ENCODE measurements around the gene CISTR.
A peak's percentile ranks its signal among the peaks of the same experiment; 100 is the strongest.

CISTR gene

GRCh38 chr12:53743266-53744129 is 8.3 kb downstream of the CISTR start:
- peak; percentile 16 to 23 for DNase-seq (ENCODE audit: low read depth in 2 of 2)

GRCh38 chr12:53740130-53740491 is 11.7 kb downstream of the CISTR start:
- DNase-seq (ENCODE audit: low read depth in 2 of 2): no peak

- DNase-seq (ENCODE audit: low read depth in 2 of 2): no peak
These were observed 12.3 kb downstream of the CISTR start for GRCh38 chr12:53739214-53740129.

GRCh38 chr12:53738406-53739213 is 13.2 kb downstream of the CISTR start:
- no peak for DNase-seq (ENCODE audit: low read depth in 2 of 2)

- DNase-seq (ENCODE audit: low read depth in 2 of 2): no peak
These were observed 13.8 kb downstream of the CISTR start for GRCh38 chr12:53737951-53738405.

GRCh38 chr12:53737093-53737808 is 14.5 kb downstream of the CISTR start:
- no peak for DNase-seq (ENCODE audit: low read depth in 2 of 2)

GRCh38 chr12:53736592-53736991 is 15.2 kb downstream of the CISTR start:
- no peak for DNase-seq (ENCODE audit: low read depth in 2 of 2)

- DNase-seq (ENCODE audit: low read depth in 2 of 2): no peak
These were observed 16.2 kb downstream of the CISTR start for GRCh38 chr12:53735556-53735955.

GRCh38 chr12:53734425-53734824 is 17.4 kb downstream of the CISTR start:
- DNase-seq (ENCODE audit: low read depth in 2 of 2): no peak

GRCh38 chr12:53733807-53734200 is 18.0 kb downstream of the CISTR start:
- DNase-seq (ENCODE audit: low read depth in 2 of 2): no peak

GRCh38 chr12:53733051-53733806 is 18.6 kb downstream of the CISTR start:
- DNase-seq (ENCODE audit: low read depth in 2 of 2): no peak

GRCh38 chr12:53729644-53730043 is 22.1 kb downstream of the CISTR start:
- no peak for DNase-seq (ENCODE audit: low read depth in 2 of 2)

GRCh38 chr12:53728206-53728605 is 23.6 kb downstream of the CISTR start:
- no peak for DNase-seq (ENCODE audit: low read depth in 2 of 2)

- peak; percentile 96 to 97 for DNase-seq (ENCODE audit: low read depth in 2 of 2)
These were observed 24.3 kb downstream of the CISTR start, which contains the start of gene CALCOCO1 for GRCh38 chr12:53727310-53728041. CALCOCO1 (minus strand) TSS chr12:53727452; CDS start chr12:53725242, 2,210 bp downstream.

- no peak for DNase-seq (ENCODE audit: low read depth in 2 of 2)
These were observed 24.9 kb downstream of the CISTR start for GRCh38 chr12:53726946-53727309.

GRCh38 chr12:53726341-53726740 is 25.4 kb downstream of the CISTR start:
- DNase-seq (ENCODE audit: low read depth in 2 of 2): no peak

GRCh38 chr12:53725824-53726223 is 26.0 kb downstream of the CISTR start:
- no peak for DNase-seq (ENCODE audit: low read depth in 2 of 2)

GRCh38 chr12:53722450-53723041 is 29.2 kb downstream of the CISTR start:
- DNase-seq (ENCODE audit: low read depth in 2 of 2): no peak

- DNase-seq (ENCODE audit: low read depth in 2 of 2): no peak
These were observed 30.8 kb downstream of the CISTR start for GRCh38 chr12:53720946-53721345.

Data from stimulated activated CD8-positive, alpha-beta memory T cell treated with anti-CD3 and anti-CD28 coated beads, Interleukin-15, amount 100 ng/mL, for 48 hours (primary cell).